B cell (primary cell): Measurements from ENCODE around the gene SPSB3.
"Not testable (repeated sequence)": the region's sequence is repeated elsewhere in the genome, so short reads cannot be mapped to it uniquely, and the experiment has no call there.

ENCODE experiments used
- EZH2 ChIP-seq: IDR thresholded peaks from 2 replicates; pipeline ENCODE4 v1.6.1; 2012; ENCODE audit warnings: borderline replicate concordance, low read depth, mild to moderate bottlenecking, moderate library complexity, low read length; ENCODE audit not compliant: insufficient read depth, poor library complexity, severe bottlenecking
- TF ChIP-seq, protein P1 (sequence below): fragments of 200-600 bp; IDR thresholded peaks from one replicate; pipeline ENCODE4 v1.8.0; 2022; ENCODE audit warnings: antibody characterized with exemption, mild to moderate bottlenecking

DNA sequence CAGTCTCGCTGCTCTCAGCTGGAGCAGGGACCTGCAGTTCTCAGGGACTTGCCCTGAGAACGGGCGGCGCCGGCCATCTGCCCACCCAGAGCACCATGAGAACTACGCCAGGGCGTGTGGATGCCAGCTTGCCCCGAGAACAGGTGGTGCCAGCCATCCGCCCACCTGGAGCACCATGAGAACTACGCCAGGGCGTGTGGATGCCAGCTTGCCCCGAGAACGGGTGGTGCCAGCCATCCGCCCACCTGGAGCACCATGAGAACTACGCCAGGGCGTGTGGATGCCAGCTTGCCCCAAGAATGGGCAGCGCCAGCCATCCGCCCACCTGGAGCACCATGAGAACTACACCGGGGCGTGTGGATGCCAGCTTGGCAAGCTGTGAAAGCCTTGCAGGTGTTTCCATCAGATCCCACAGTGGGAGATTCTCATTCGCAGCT lies 49.8 kb downstream of the SPSB3 start:
- TF ChIP-seq EZH2 = not testable (repeated sequence)
- TF ChIP-seq, protein P1, sequence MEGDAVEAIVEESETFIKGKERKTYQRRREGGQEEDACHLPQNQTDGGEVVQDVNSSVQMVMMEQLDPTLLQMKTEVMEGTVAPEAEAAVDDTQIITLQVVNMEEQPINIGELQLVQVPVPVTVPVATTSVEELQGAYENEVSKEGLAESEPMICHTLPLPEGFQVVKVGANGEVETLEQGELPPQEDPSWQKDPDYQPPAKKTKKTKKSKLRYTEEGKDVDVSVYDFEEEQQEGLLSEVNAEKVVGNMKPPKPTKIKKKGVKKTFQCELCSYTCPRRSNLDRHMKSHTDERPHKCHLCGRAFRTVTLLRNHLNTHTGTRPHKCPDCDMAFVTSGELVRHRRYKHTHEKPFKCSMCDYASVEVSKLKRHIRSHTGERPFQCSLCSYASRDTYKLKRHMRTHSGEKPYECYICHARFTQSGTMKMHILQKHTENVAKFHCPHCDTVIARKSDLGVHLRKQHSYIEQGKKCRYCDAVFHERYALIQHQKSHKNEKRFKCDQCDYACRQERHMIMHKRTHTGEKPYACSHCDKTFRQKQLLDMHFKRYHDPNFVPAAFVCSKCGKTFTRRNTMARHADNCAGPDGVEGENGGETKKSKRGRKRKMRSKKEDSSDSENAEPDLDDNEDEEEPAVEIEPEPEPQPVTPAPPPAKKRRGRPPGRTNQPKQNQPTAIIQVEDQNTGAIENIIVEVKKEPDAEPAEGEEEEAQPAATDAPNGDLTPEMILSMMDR = not testable (repeated sequence)
